ENCODE results near the gene C2CD4C.
"Not testable (repeated sequence)": the region's sequence is repeated elsewhere in the genome, so short reads cannot be mapped to it uniquely, and the experiment has no call there.

C2CD4C gene

GRCh38 chr19:438416-438958 lies 29.5 kb upstream of the C2CD4C start:
- no peak for DNase-seq

GRCh38 chr19:437041-437440 lies 28.1 kb upstream of the C2CD4C start:
- DNase-seq = no peak

GRCh38 chr19:436413-436950 lies 27.5 kb upstream of the C2CD4C start:
- DNase-seq = no peak

- DNase-seq = no peak
Observed at GRCh38 chr19:435707-436412, 26.9 kb upstream of the C2CD4C start.

GRCh38 chr19:435056-435706 lies 26.2 kb upstream of the C2CD4C start:
- no peak for DNase-seq

- no peak for DNase-seq
Observed at GRCh38 chr19:434152-434960, 25.4 kb upstream of the C2CD4C start.

GRCh38 chr19:430701-431100 lies 21.8 kb upstream of the C2CD4C start:
- DNase-seq = no peak

- no peak for DNase-seq
Observed at GRCh38 chr19:428149-428548, 19.2 kb upstream of the C2CD4C start.

GRCh38 chr19:427675-428074 lies 18.7 kb upstream of the C2CD4C start:
- DNase-seq = not testable (repeated sequence)

- no peak for DNase-seq
Observed at GRCh38 chr19:426725-427445, 17.9 kb upstream of the C2CD4C start.

- no peak for DNase-seq
Observed at GRCh38 chr19:425056-425455, 16.1 kb upstream of the C2CD4C start.

- no peak for DNase-seq
Observed at GRCh38 chr19:424546-424945, 15.6 kb upstream of the C2CD4C start.

- DNase-seq = no peak
Observed at GRCh38 chr19:423691-424466, 14.9 kb upstream of the C2CD4C start.

- not testable (repeated sequence) for DNase-seq
Observed at GRCh38 chr19:422917-423226, 13.9 kb upstream of the C2CD4C start.

GRCh38 chr19:422213-422916 lies 13.4 kb upstream of the C2CD4C start:
- DNase-seq = no peak

GRCh38 chr19:419721-420515 lies 11.0 kb upstream of the C2CD4C start:
- no peak for DNase-seq

GRCh38 chr19:418761-419671 lies 10.1 kb upstream of the C2CD4C start:
- no peak for DNase-seq

- DNase-seq = no peak
Observed at GRCh38 chr19:416416-416815, 7.5 kb upstream of the C2CD4C start.

- DNase-seq = no peak
Observed at GRCh38 chr19:415292-415691, 6.3 kb upstream of the C2CD4C start.

Data from DMS 273 treated with DMSO at 0.1 percent for 48 hours (cell line).